MM.1S (cell line): Measurements from ENCODE around the gene CSRP3.

ENCODE experiments used
- CTCF ChIP-seq: fragments of 300-600 bp; sonication (generic); IDR thresholded peaks from 2 replicates; pipeline ENCODE4 v1.5.1; 2016; ENCODE audit warnings: antibody characterized with exemption, low read length, mixed read lengths
- EZH2 ChIP-seq: fragments of 300-600 bp; sonication (generic); optimal IDR thresholded peaks from 2 replicates; pipeline ENCODE3; 2017; ENCODE audit warnings: low read depth, mild to moderate bottlenecking, antibody characterized with exemption, low read length, mixed read lengths
- EZH2phosphoT487 ChIP-seq: fragments of 300-600 bp; sonication (generic); IDR thresholded peaks from 2 replicates; pipeline ENCODE4 v1.6.1; 2018; ENCODE audit warnings: antibody characterized with exemption, low read length

GRCh38 chr11:19164230-19164855, 37.4 kb downstream of the CSRP3 start:
- TF ChIP-seq CTCF: no peak
- TF ChIP-seq EZH2: no peak
- no peak for TF ChIP-seq EZH2phosphoT487
